GM03348 (cell line): ENCODE results near the gene NLK.
"Not testable (repeated sequence)": the region's sequence is repeated elsewhere in the genome, so short reads cannot be mapped to it uniquely, and the experiment has no call there.

ENCODE experiments used
- DNase-seq: peaks from one replicate; pipeline ENCODE4 v3.0.0; 2012; ENCODE audit warnings: low spot score

Gene NLK

DNA sequence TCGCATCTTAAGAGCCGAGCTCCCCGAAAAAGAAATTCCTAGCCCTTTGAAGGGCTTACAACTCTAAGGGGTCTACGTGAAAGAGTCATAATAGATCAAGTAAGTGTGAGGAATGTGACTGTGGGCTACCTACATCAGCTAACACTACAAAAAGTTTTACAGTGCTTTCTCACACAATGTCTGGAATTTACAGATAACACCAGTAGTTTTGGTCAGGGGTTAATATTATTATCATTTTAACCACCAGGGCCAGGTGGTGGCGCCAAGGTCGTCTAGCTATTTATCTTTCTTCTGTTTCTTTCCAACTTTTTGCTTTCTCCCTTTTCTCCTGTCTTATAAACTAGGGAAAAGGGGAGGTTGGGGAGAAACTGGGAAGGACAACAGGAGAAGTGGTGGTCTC is 188.1 kb downstream of the NLK start:
- not testable (repeated sequence) for DNase-seq

DNA sequence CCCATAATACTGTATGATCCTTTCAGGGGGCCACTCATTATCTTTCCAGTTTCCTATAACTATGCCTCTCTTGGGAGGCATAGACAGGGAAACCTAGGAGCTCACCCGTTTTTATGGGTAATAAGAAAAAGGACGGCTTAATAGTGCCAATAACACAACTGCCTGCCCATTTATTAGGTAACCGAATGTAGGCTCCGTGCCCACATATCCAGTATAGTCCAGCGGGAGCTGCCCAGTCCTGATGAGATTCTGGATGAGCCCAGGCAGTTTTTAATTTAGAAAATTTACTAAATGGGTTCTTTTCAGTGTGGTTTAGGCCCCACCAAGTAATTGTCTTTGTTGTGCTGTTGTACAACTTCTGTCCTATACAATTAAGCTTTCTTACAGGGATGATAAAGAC is 189.1 kb downstream of the NLK start:
- not testable (repeated sequence) for DNase-seq

DNA sequence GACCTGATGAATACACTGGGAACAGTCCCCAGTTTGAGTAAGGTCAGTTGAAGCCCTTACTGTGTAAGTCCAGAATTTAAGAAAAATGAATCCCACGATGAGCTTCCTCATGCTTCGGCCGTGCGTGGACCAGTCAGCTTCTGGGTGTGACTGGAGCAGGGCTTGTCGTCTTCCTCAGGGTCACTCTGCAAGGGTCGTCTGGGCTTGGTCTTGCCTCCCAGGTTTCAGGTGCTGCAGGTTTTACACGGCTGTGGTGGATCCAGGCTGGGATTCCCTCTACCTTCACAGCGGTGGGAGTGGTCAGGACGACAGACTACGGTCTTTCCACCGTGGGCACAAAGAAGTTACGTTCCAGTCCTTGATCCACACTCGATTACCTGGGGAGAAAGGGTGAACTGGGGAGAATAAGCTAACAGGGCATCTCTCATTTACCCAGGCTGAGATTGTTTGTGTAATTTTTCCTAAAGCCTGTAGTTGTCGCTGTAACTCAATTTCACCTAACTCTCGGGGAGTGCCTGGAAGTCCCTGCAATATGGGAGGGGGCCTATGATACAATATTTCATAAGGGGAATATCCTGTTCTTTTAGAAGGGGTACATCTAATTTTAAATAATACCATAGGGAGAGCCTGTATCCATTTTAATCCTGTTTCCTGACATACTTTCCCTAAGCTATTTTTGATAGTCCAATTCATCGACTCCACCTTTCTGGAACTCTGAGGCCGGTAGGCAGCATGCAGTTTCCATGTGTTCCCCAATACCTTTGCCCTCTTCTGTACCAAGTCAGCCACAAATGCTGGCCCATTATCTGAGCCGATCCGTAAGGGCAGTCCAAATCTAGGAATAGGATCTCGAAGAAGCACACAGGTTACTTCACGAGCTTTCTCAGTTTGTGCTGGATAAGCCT is 190.7 kb downstream of the NLK start:
- not testable (repeated sequence) for DNase-seq

DNA sequence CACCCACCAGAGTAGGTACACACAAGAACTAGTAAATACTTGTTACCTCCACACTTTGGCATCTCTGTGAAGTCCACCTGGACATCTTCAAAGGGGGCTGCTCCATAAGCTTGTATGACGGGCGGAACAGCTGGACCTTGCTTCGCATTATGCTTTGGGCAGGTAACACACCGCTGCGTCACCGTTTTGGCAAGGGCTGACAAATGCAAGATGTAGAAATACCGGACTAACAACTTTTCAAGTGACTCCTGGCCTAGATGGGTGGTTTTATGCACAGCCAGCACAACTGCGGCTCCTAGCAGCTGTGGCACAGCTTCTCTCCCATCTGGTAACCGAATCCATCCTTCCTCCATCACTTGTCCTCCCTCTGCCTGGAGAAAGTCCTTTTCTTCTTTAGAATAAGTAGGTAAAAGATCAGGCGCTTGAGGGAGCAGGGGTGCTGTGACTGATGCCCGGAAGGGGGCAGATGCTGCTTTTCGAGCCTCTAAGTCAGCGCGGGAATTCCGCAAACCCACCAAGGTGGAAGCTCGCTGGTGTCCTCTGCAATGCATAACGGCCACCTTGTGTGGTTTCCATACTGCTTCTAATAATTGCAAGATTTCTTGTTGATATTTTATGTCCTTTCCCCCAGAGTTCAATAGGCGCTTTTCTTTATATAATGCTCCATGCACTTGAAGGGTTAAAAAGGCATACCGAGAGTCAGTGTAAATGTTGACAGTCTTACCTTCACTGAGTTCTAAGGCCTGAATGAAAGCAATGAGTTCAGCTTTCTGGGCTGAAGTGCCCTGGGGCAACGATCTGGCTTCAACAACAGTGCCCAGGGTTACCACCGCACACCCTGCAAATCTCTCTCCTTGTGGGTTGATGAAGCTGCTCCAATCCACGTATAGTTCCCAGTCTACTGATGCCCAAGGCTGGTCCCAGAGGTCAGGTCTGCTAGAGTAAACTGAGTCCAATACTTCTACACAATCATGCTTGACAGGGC is 191.7 kb downstream of the NLK start:
- not testable (repeated sequence) for DNase-seq

DNA sequence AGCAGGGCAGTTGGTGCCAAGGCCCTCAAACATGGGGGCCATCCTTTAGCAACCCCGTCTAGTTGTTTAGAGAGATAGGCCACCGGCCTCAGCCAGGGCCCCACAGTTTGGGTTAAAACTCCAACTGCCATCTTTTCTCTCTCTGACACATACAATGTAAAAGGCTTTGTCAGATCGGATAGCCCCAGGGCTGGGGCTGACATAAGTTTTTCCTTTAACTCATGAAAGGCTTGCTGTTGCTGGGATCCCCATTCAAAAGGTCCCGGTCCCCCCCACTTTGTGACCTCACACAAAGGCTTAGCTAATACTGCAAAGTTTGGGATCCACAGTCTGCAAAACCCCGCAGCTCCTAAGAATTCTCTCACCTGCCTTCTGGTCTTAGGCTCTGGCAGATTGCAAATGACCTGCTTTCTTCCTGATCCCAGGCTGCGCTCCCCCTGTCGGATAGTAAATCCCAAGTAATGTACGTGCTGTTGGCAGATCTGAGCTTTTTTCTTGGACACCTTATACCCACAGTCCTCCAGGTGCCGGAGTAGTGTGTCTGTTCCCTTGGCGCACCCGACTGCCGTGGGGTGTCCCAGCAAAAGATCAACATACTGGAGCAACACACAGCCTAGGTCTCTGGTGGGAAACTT is 192.7 kb downstream of the NLK start:
- DNase-seq, result not testable (repeated sequence)

DNA sequence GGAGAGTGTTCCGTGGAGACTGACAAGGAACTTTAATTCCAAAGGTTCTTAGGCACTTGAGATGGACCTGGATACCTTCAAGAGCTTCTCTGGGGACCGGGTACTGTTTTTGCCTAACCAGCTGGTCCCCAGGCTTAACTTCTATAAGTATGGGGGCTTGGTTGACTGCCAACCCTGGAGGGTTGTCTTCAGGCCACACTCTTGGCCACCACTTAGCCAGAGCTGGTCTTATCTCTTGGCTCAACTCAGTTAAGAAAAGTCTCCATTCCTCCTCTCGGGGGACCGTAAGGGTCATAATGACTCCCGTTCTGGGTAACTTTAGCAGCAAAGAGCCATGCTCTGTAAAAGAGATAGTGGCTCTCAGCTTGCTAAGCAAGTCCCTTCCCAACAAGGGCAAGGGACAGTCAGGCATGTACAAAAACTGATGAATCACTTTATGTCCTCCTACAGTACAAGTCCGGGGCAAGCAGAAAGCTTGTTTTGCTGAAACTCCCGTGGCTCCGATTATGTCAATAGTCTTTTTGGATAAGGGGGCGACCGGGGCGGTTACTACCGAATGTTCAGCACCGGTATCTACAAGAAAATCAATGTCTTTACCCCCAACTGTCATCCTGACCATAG is 193.7 kb downstream of the NLK start:
- not testable (repeated sequence) for DNase-seq

DNA sequence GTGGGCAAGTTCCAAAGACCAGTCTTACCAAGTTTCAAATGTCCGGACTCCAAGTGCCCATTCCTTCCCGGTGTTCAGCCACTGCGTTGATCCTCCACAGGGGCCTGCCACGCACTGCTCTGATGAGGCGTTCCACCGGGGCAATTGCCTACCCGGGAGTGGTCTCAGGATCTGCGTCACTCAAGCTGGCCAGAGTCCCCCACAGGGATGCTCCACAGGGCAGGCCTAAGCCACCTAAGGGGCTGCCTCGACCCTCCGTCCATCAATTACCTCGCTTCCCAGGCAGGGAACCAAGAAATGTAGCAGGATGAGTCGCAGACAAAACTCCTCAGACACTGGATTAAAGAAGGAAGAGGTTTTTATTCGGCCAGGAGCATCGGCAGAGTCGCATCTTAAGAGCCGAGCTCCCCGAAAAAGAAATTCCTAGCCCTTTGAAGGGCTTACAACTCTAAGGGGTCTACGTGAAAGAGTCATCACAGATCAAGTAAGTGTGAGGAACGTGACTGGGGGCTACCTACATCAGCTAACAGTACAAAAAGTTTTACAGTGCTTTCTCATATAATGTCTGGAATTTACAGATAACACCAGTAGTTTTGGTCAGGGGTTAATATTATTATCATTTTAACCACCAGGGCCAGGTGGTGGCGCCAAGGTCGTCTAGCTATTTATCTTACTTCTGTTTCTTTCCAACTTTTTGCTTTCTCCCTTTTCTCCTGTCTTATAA is 196.2 kb downstream of the NLK start:
- DNase-seq, result not testable (repeated sequence)

DNA sequence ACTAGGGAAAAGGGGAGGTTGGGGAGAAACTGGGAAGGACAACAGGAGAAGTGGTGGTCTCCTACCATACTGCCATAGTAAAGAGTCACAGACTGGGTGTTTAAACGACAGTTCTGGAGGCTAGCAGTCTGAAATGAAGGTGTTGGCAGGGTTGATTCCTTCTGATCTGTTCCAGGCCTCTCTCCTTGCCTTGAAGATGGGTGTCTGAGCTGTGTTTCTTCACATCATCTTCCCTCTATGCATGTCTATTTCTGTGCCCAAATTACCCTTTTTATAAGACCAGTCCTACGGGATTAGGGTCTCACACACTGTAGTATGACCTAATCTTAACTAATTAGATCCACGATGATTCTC is 196.8 kb downstream of the NLK start:
- DNase-seq, result no peak

DNA sequence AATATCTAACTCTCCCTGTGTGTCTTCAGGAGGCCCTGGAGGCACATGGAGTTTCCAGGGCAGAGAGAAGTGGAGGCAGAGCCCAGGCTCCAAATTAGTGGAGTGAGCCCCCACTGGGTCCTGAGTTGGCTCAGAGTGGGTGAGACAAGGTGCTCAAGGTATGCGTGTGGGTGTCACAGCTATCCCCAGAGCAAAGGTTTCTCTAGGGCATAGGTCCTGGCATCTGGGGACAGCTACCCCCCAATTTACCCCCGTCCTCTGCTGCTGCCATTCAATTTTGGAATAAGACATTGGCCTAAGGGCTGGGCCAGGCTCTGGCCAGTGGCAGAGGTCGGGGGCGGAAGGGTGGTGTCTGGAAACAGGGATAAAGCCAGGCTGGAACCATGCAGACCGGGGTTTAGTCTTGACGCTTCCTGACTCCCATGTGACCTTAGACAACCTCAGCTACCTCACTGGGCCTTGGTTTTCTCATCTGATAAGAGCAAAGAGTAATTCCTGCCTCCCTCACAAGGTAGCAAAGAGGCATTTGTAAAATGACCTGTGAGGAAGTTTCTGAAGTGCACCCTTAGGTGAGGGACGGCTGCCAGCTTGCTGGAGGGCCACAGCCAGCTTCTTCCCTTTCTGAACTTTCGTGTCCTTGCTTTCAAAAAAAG is 198.3 kb downstream of the NLK start:
- no peak for DNase-seq

DNA sequence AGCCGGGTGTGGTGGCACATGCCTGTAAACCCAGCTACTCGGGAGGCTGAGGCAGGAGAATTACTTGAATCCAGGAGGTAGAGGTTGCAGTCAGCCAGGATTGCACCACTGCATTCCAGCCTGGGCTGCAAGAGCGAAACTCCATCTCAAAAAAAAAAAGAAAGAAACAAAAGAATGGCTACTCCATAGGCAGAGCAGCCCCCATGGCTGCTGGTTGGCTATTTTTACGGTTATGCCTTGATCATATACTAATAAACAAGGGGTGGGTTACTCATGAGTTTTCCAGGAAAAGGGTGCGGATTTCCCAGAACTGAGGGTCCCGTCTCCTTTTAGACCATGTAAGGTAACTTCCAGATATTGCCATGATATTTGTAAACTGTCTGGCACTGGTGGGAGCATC is 200.3 kb downstream of the NLK start:
- no peak for DNase-seq

DNA sequence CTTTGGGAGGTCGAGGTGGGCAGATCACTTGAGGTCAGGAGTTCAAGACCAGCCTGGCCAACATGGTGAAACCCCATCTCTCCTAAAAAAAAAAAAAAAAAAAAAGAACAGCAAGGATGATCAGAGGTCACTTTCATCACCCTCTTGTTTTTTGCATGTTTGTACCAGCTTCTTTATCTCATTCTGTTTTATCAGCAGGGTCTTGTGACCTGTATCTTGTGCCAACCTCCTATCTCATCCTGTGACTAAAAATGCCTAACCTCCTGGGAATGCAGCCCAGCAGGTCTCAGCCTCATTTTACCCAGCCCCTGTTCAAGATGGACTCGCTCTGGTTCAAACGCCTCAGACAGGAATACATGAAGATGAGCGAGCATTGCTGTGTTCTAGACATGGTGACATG is 200.8 kb downstream of the NLK start:
- DNase-seq, result not testable (repeated sequence)

DNA sequence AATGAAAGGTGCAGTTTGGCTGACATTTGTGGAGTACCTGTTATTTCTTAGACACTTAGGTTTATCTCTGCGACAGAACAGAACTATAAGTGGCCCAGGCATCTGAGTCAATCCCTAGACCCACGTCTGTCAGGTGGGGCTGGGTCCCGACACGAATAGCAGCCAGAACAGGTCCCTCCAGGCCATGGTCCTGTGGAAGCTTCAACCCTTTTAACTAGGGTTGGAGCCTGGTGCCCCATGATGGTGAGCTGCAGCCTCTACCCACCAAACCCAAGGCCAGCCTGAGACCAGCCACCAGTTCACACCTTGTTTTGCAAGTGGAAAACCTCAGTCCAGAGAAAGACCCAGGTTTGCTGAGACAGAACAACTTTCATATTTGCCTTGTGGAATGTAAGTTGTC is 202.0 kb downstream of the NLK start:
- DNase-seq, result no peak
